HG03442 (cell line): ENCODE measurements around the gene KLHL5.

Source experiments
- ATAC-seq: cut with Tn5 transposase; IDR thresholded peaks from one replicate; pipeline ENCODE4 v1.9.1; 2021; ENCODE audit warnings: mild to moderate bottlenecking, moderate library complexity; ENCODE audit not compliant: unreplicated experiment

KLHL5 gene

DNA sequence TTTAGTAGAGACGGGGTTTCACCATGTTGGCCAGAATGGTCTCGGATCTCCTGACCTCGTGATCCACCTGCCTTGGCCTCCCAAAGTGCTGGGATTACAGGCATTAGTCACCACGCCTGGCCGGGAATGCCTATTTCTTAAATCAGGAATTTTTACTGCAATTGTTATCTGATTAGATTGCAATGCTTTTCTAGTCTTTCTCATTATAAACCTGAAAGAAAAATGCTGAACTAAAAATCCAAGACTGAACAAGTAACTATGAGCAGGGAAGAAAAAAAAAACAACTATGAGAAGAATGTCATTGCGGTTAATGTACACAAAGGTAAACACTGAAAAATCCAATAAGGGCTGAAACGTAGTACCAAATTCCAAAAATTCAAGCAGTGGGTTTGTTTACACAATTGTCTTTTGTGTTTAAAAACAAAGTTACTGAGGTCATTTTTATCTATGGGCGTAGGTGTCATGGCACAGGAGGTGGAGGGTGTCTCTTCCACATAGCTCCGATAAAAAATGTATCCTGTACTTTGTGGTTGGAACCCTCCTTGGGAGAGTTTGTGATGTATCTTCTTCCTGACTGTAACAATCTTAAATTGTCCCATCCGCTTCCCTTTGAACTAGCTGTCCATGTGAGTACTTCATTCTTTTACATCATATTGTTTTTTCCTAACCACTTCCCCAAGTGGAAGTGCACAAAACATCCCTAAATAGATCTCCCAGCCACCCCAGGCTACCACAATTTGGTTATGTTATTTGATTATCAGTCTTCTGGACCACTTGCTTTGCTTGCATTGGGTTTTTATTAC lies 18.8 kb upstream of the KLHL5 start:
- ATAC-seq = no peak

DNA sequence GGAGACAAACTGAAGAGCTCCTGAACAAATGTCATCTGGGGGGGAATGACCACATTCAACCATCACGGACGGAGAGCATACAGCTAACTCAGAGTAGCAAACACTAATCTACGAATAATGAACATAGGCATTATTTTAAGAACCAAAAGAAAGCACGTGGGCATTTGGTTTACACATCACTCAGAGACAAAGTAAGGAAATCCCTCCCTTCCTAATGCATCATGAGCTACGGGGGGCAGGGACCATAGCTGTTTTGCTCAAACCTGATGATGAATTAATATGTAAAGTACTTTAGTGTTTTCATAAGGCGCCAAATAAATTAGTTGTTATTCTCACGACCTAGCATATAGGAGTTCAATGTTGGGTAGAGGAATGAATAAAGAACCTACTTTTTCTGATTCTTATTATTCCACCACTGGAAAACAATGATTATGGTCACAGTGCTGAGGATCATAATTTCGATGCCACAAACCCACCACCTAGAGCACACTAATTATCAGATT lies 18.1 kb upstream of the KLHL5 start:
- ATAC-seq = no peak

DNA sequence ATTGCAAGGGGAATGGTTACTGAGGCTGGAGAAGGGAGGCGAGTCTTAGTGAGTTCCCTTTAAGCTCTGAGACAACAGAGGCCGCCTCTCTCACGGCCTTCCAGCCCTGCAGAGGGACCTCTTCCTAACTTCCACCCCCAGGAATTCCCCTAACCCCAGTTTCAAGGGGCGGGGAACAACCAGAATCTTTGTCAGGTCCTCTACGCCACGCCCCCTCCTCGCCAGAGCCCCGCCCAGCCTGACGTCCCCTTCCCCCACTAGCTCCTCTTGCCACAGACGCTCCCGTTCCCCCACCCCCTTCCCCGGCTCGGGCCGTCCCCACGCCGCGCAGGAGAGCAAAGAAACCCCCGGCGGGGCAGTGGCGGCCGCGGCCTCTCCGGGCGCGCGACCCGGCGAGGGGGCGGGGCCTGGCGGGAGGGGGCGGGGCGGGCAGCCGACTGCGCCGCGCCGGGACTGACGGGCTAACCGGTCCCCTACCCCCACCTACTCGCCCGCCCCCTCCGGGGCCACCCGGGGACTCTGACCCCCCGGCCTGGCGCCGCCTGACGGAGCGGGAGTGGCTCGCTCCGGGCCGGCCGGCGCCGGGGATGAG lies 17.6 kb upstream of the KLHL5 start:
- ATAC-seq = peak; percentile 67

DNA sequence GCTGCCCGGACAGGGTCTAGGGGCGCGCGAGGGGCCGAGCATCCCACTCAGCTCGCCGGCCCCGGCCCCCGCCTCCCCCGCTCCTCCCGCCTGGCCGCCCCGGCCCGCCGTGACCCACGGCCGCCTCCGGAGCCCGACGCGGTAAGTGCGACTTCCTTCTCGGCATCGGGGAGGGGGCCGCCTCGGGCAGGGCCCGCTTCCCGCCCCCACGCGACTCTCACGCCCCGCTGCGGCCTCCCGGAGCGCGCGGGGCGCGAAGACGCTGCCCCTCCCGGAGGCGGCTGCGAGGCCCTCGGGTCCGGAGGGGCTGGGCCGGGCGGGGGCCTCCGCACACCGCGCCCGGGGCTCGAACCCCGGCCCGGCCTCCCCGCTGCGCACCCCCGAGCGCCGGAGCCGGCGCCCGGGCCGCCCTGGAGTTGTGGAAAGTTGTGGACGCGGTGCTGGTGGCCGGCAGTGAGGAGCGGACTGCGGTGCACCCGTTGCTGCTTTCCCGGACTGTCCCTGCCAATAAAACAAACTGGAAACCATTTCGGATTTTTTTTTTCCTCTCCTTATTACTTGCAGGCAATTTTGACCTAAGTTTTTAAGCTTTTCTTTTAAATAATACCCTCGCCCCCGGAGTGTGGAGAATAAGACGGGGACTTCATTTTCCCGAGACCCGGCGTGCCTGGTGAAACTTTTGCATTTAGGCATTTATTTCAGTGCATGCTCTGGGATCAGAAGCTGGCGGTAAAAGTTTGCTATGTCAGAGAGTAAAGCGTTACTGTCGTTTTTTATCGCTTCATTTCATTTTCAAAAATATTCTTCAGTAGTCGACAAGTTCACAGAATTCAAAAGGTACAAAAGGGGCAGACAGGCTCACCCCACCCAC lies 16.8 kb upstream of the KLHL5 start:
- peak; percentile 26 for ATAC-seq

DNA sequence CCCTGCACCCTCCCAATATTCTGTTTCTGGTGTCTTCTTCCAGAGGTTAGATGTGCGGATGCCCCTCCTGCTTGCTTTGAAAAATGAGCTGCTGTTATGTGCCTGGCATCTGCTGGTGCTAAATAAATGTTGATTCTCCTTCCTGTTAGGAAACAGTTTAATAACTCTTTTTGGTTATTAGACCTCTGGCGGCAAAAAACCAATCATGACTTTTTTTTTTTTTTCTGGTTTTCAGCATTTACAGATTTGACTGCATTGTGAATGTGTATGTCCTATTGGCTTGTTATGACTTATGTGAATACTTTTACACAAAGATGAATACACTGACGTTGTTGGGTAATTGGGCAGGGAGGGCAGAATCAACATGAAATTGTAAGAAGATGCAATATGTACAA lies 16.2 kb upstream of the KLHL5 start:
- ATAC-seq = no peak

DNA sequence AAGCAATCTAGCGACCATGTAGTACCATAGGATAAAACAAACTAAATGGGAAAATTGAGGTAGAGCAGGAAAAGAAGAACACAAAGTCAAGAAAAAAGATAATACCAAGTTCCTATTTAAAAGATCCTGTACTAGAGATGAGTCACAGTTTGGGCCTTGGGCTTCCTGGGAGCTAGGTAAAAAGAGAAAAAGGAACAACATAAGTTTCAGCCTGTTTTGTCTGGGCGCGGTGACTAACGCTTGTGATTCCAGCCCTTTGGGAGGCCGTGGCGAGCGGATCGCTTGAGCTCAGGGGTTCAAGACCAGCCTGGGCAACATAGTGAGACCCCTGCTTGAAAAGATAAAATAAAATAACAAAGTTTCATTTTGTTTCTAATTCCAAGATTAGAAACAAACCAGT lies 15.8 kb upstream of the KLHL5 start:
- ATAC-seq = no peak

DNA sequence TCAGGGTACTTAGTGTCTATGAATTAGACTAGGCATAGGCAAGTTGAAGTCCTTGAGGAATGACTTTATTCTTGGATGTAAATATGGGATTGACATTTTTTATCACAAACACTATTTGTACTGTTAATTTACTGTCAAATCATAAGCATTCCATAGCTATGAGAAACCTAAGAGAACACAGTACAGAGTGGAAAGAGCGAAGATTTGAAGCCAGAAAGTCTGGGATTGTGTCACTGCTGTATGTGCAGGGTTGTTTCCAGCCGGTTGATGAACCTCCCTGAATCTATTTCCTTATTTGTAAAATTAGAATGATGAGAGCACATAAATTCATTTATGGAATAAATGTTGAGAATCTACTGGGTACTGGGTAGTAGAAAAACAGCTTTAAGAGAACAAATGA lies 14.4 kb upstream of the KLHL5 start:
- ATAC-seq = no peak

DNA sequence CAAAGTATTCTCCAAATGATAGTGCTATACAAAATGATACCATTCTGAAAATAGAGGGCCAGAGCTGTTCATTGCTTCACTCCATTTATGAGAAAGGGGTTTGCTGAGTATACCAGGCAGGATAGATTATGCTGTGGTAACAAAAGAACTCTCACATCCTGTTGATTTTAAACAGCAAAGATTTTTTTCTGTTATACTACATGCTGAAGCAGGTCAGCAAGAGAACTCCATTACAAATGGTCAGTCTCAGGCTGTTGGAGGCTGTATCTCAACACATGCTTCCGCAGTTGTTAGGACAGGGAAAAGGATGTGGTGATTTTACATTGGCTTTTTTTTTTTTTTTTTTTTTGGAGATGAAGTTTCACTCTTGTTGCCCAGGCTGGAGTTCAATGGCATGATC lies 13.7 kb upstream of the KLHL5 start:
- no peak for ATAC-seq

DNA sequence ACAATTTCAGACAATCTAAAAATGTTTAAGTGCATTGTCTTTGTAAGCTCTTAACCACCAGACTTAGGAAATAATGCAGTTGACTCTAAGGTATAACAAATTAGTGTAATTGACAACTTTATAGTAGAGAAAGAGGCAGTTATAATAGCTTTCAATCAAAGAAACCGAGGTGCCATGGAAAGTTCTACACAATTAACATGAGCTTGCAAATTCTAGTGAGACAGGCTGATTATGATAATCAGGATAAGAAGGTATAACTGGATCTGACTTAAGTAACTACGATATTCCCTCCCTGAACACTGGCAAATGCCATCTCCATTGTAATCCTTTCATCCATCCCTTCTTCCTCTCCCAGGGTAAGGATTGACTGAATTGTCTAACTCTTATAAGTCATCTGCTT lies 11.4 kb upstream of the KLHL5 start:
- no peak for ATAC-seq

DNA sequence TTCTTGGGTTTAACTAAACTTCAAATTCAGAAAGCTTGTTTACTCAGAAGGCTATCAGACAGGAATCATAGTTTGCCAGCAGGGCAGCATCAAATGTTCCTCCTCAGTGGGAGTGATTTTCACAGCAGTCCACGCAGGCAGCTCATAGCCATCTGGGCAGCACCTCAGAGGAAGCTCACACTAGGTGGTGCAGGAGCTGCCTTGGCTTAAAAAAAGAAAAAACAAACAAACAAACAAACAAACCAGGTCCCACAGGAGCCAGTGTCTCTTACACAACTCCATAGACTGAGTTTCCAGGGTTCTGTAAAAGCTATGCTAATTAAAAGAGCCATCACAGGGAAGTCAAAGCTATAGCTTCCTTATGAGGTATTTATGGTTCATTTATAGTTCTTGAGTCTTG lies 10.5 kb upstream of the KLHL5 start:
- no peak for ATAC-seq

DNA sequence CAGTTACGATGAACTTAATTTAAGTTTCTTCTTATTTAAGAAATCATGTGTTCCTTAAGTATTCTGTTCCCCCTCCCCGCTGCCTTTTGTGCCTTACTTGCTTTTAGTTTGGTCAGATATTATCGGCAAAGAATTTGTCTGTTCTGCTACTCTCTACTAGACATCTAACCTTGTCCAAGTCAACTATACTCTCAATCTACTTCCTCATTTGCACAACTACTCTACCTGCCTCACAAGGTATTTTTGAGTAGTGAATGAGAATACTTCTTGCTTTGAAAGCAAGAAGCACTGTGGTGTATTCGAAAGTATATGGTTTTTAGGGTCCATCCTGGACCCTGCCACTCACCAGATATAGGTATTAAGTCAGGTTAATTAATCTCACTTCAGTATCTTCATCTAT lies 8.0 kb upstream of the KLHL5 start:
- no peak for ATAC-seq

DNA sequence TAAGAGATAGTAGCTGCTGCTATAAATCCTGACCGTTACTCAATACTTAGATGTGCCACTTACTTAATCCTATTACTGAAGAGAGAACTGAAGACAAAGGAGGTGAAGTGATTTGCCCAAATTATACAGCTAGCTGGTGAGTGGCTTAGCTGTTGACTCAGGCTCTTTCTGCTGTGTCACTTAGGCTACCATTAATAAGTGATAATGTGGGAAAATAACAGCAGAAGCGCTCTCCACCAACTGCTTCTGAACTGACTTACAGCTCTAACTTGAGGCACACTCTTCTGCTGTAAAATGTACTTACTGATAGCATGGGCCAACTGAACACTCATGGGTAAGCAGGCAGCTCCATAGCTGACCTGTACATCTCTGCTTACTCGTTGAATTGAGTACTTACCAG lies 7.5 kb upstream of the KLHL5 start:
- ATAC-seq = no peak

DNA sequence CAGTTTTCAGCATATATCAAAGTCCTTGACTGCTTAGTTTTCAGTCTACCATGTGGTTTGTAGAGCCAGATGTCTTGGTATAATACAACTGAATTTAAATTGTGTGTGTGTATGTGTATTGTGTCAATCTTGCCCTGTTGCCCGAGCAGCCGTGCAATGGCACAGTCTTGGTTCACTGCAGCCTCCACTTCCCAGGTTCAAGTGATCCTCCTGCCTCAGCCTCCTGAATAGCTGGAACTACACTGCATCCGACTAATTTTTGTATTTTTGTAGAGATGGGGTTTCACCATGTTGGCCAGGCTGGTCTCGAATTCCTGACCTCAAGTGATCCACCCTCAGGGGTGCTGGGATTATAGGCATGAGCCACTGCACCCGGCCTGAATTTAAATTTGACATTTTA lies 6.0 kb upstream of the KLHL5 start:
- ATAC-seq = no peak

DNA sequence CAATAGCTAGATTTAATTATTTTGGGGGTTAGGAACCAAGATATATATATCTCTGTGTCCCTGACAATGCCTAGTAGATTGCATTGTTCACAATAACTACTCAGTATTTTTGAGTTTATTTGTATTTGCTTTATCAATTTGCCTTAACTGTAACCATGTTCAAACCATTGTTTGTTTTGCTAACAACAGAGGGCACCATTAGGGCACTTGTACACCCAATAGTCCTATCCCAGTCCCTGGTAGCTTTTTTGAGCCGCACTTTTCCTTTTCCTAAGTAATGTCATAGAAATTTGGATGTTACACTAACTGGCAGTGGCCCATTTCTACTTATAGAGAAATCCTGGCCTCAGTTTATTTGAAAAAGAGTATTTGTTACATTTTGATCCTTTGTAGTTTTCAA lies 575 bp upstream of the KLHL5 start:
- ATAC-seq = no peak

DNA sequence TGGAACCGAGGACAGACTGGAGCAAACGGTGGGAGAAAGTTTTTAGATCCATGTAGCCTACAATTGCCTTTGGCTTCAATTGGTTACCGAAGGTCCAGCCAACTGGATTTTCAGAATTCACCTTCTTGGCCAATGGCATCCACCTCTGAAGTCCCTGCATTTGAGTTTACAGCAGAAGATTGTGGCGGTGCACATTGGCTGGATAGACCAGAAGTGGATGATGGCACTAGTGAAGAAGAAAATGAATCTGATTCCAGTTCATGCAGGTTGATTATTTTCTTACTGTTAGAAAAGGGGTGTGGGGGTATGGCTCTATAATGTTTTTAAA lies 702 bp downstream of the KLHL5 start:
- no peak for ATAC-seq

DNA sequence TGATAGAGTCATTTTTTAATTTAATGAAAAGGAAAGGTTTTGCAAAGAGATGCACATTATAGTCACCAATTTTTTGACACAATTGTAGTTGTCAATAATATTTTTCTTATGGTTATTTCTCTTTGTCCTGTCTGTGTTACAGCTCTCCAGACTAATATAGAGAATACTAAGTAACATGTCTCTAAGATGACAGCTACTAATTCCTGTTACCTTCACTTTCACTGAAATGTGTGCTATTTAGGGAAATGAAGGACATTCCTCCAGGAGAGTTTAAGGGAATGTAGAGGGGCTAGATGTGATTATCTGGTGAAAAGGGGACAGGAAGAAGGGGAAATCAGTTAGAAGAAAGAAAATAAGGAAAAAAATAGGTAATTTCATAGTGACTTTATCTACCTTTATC lies 1.4 kb downstream of the KLHL5 start:
- ATAC-seq = no peak

DNA sequence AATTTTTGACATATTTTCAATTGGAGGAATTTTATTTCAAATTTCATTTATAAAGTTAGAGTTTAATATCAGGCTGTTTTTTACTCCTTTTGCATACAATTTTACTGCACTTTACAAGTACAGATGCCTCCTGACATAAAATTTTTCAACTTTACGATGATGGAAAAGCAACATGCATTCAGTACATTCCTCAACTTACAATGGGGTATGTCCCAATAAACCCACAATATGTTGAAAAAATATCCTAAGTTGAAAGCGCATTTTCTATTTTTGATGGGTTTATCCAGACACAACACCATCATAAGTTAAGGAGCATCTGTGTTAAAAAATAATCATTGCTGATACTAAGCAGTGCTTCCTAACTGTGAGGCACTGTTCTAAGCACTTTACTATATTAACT lies 4.3 kb downstream of the KLHL5 start:
- no peak for ATAC-seq

DNA sequence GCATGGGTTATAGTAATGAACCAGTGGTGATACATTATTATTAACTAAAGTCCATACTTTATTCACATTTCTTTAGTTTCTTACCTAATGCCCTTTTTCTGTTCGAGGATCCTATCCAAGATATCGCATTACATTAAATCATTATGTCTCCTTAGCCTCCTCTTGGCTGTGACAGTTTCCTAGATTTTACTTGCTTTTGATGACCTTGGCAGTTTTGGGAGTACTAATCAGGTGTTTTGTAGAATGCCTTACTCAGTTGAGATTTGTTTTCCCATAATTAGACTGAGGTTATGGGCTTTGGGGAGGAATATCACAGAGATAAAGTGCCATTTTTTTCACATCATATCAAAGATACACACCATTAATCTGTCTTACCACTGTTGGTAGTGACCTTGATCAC lies 5.0 kb downstream of the KLHL5 start:
- ATAC-seq = no peak

DNA sequence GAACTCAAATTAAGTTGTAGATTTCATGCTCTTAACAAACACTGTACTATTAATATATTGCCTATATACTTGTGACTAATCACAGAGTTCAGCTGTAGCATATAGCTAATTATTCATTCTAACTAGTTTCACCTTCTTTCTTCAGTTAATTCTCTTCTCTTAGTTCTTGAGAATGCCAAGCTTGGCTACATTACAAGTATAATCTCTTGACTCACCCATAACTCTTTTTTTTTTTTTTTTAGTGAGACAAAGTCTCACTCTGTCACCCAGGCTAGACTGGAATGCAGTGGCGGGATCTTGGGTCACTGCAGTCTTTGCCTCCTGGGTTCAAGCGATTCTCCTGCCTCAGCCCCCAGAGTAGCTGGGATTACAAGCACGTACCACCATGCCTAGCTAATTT lies 5.4 kb downstream of the KLHL5 start:
- no peak for ATAC-seq

DNA sequence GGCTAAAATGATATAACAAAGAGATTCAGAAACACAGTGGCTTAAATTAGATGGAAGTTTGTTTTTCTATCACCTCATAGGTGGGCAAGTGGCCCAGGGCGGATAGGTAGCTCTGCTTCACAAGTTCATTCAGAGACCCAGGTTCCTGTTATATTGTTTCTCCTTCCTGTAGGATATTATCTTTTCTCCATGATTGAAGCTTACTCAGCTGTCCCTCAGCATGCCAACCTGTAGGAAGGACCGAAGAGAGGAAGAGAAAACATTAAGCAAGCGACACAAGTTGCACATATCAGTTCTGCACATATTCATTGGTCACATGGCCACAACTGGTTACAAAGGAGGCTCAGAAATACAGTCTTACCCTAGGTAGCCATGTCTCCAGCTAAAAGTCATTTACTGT lies 6.9 kb downstream of the KLHL5 start:
- no peak for ATAC-seq

DNA sequence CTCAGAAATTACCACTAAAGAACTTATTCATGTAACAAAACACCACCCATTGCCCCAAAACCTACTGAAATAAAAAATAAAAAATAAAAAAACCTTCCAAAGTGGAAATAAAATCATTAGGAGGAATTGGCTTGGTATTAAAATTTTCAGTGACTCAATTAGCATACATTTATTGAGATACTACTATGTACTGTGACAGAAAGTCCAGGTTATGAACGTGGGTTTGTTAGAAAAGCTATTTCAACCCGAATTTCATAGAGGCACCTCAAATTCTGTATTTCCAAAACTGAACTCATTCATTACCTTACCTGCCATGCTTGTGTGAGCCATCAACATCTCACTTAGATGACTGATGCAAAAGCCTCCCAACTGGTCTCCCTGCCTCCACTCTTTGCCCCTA lies 16.8 kb downstream of the KLHL5 start:
- ATAC-seq = no peak

DNA sequence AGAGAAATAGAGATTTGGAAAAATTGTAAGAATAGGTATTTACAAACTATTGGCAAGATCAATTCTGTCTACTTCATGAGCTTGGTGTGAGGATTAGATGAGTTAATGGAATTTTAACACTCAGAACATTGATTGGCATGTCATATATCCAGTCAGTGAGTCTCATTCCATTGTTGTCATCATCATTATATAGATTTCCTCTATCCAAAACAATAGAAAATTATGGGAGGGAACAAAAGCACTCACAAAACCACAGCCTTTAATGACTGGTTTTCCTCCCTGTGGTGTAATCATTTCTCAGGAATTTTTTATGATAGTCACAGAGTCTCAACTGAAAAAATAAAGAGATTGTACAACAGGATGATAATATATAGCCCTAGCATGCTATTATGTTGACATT lies 21.1 kb downstream of the KLHL5 start:
- no peak for ATAC-seq
